ENCODE measurements around the gene TMEM131. TPM values are rescaled to one million over a fixed set of nuclear protein-coding genes. Genes with fewer than 3 reads are reported as not detected.

Gene TMEM131
- polyA plus RNA-seq, 3 donors = 7.0 to 23.6 (median 8.2) TPM

- Histone ChIP-seq H4K20me1 (ENCODE audit: insufficient read depth, low read length) (no peaks in the 10 kb centered on the region), H3K4me2 (replicated peaks; ENCODE audit: extremely low read depth, low read length, poor library complexity, severe bottlenecking) (no peak overlapping the region), H3K27me3 (ENCODE audit: control insufficient read depth in 2 of 2, insufficient read depth in 2 of 2, low read length in 2 of 2) (no peaks in the 10 kb centered on the region), H2AFZ (ENCODE audit: insufficient read depth, low read depth, low read length, poor library complexity, severe bottlenecking) (no peak overlapping the region), H3K27ac (ENCODE audit: low read depth in 1 of 2, low read length in 2 of 2) (no peak overlapping the region), H3K4me1 (ENCODE audit: control insufficient read depth in 1 of 2, insufficient read depth in 2 of 2, low read length in 2 of 2) (peaks cover 7% of the 10 kb centered on the region in 2 donors), H3K4me3 (replicated peaks in 1 of 3; ENCODE audit: low read depth in 2 of 3, low read length in 3 of 3) (no peak overlapping the region), H3K79me2 (ENCODE audit: insufficient read depth, low read length) (no peaks in the 10 kb centered on the region), H3K36me3 (replicated peaks in 1 of 2; ENCODE audit: control insufficient read depth in 1 of 2, insufficient read depth in 2 of 2, low read length in 2 of 2) (no peaks in the 10 kb centered on the region), H3K9ac (ENCODE audit: insufficient read depth, low read length, poor library complexity, severe bottlenecking) (no peak overlapping the region), H3K9me3 (replicated peaks in 1 of 2; ENCODE audit: control insufficient read depth in 1 of 2, insufficient read depth in 1 of 2, low read length in 2 of 2) (no peaks in the 10 kb centered on the region)
- H3K4me3 Mint-ChIP-seq = peak overlapping the region in 1 of 2 donors; percentile 0
- H3K4me1 Mint-ChIP-seq = peaks cover 17% of the 10 kb centered on the region
- H3K27ac Mint-ChIP-seq = no peak overlapping the region
- H3K27me3 Mint-ChIP-seq (ENCODE audit: low read depth in 3 of 3) = peaks cover 1 to 8% (median 6%) of the 10 kb centered on the region in 3 donors
- peaks cover 0 to 3% (median 0%) of the 10 kb centered on the region in 7 donors for H3K9me3 Mint-ChIP-seq
- H3K36me3 Mint-ChIP-seq = peaks cover 0 to 2% of the 10 kb centered on the region in 2 donors
- WGBS (ENCODE audit: insufficient coverage) = 98% methylated on average over 9 of the region's 9 CpGs
- DNase-seq = no peak
- intact Hi-C loops (cut with micrococcal nuclease) = no loop called here
- no peak for TF ChIP-seq CTCF (IDR thresholded peaks at IDR 0.05)
Observed at GRCh38 chr2:97738179-97739019, 257.3 kb downstream of the TMEM131 start.

DNA sequence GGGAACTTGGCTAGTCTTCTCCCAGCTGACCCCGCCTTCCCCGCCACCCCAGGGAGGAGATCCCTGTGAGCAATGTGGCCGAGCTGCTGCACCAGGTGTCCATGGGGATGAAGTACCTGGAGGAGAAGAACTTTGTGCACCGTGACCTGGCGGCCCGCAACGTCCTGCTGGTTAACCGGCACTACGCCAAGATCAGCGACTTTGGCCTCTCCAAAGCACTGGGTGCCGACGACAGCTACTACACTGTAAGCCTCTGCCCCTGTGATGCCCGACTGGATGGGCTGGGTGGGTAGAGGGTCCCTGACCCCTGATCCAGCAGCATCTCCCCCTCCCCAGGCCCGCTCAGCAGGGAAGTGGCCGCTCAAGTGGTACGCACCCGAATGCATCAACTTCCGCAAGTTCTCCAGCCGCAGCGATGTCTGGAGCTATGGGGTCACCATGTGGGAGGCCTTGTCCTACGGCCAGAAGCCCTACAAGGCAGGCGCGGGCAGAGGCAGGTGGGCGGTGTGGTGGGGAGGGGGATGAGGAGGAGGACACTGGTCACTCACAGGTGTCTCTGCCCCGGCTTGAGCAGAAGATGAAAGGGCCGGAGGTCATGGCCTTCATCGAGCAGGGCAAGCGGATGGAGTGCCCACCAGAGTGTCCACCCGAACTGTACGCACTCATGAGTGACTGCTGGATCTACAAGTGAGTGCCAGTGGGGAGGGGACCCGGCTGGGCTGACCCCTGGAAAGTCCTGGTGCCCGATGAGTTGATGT is 258.1 kb downstream of the TMEM131 start:
- DNase-seq = no peak
- Mint-ChIP-seq H3K27ac (no peak overlapping the region), H3K4me1 (peaks cover 14% of the 10 kb centered on the region)

More for the DNA sequence above, 258.1 kb downstream of the TMEM131 start:
- Histone ChIP-seq H3K36me3 (replicated peaks in 1 of 2; ENCODE audit: control insufficient read depth in 1 of 2, insufficient read depth in 2 of 2, low read length in 2 of 2) (no peaks in the 10 kb centered on the region), H3K9ac (ENCODE audit: insufficient read depth, low read length, poor library complexity, severe bottlenecking) (no peak overlapping the region), H2AFZ (ENCODE audit: insufficient read depth, low read depth, low read length, poor library complexity, severe bottlenecking) (no peak overlapping the region), H3K4me3 (replicated peaks in 1 of 3; ENCODE audit: low read depth in 2 of 3, low read length in 3 of 3) (no peak overlapping the region), H3K4me2 (replicated peaks; ENCODE audit: extremely low read depth, low read length, poor library complexity, severe bottlenecking) (no peak overlapping the region), H3K27ac (ENCODE audit: low read depth in 1 of 2, low read length in 2 of 2) (no peak overlapping the region), H3K27me3 (ENCODE audit: control insufficient read depth in 2 of 2, insufficient read depth in 2 of 2, low read length in 2 of 2) (no peaks in the 10 kb centered on the region), H3K79me2 (ENCODE audit: insufficient read depth, low read length) (no peaks in the 10 kb centered on the region), H4K20me1 (ENCODE audit: insufficient read depth, low read length) (no peaks in the 10 kb centered on the region), H3K4me1 (ENCODE audit: control insufficient read depth in 1 of 2, insufficient read depth in 2 of 2, low read length in 2 of 2) (peaks cover 5% of the 10 kb centered on the region in 2 donors), H3K9me3 (replicated peaks in 1 of 2; ENCODE audit: control insufficient read depth in 1 of 2, insufficient read depth in 1 of 2, low read length in 2 of 2) (no peaks in the 10 kb centered on the region)
- no peak for TF ChIP-seq CTCF (IDR thresholded peaks at IDR 0.05)
- H3K27me3 Mint-ChIP-seq (ENCODE audit: low read depth in 3 of 3) = peaks cover 1 to 8% (median 6%) of the 10 kb centered on the region in 3 donors
- H3K9me3 Mint-ChIP-seq = peaks cover 0 to 3% (median 0%) of the 10 kb centered on the region in 7 donors
- H3K36me3 Mint-ChIP-seq = no peaks in the 10 kb centered on the region
- 96% methylated on average over 20 of the region's 32 CpGs for WGBS (ENCODE audit: insufficient coverage)
- H3K4me3 Mint-ChIP-seq = no peak overlapping the region
- intact Hi-C loops (cut with micrococcal nuclease) = no loop called here
